ENCODE data around the gene TDRD9.

TDRD9 gene

GRCh38 chr14:104026024-104026423 is 97.8 kb downstream of the TDRD9 start:
- TF ChIP-seq CEBPB (IDR thresholded peaks at IDR 0.05) = no peak
- TF ChIP-seq RAD21 (IDR thresholded peaks at IDR 0.05; ENCODE audit: low read depth) = no peak
- no peak for TF ChIP-seq EGR1 (IDR thresholded peaks at IDR 0.05)
- TF ChIP-seq REST (IDR thresholded peaks at IDR 0.05; ENCODE audit: low read depth) = no peak
- no peak for TF ChIP-seq MAX (IDR thresholded peaks at IDR 0.05)
- no peak for TF ChIP-seq TEAD4 (IDR thresholded peaks at IDR 0.05)

DNA sequence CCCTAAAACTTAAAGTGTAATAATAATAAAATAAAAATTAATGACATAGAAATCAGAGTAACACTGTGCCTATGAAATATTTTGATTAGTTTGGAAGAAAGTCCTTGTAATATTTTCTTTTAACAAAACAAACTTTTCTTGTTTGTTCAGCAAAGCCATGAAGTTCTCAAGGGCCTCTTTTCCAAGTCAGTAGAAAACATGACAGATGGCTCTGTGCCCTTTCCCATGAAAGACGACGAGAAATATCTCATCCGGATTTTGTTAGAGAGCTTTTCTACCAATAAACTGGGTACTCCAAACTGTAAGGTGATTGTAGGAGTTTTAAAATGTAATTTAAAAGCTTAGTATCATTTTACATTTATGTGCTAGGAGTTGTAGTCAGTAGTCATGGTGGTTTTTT is 102.7 kb downstream of the TDRD9 start:
- TF ChIP-seq EP300 (IDR thresholded peaks at IDR 0.05; ENCODE audit: borderline replicate concordance) (no peak), MAX (IDR thresholded peaks at IDR 0.05) (no peak), ZBTB7A (IDR thresholded peaks at IDR 0.05; ENCODE audit: low read depth) (no peak), EGR1 (IDR thresholded peaks at IDR 0.05) (no peak), FOXM1 (IDR thresholded peaks at IDR 0.05; ENCODE audit: borderline replicate concordance, low read depth) (no peak)

DNA sequence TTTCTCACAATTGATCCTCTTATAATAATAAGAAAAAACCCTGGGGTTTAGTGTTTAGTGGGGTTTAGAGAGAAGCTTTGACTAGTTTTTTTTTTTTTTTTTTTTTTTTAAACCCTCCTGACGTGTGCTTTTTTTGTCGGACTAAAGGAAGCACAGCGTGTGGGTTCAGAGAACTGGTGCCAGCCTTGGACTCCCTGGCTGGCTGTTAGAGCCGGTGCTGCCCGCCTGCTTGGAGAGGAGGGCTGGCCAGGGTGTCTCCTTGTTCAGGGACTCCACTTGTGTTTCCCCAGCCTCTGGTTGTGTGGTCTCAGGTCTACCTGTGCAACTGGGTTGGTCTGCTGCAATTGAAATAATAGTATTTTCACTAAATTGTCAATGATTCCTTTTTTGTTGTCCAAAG is 103.1 kb downstream of the TDRD9 start:
- TF ChIP-seq EGR1 (IDR thresholded peaks at IDR 0.05) (no peak), EP300 (IDR thresholded peaks at IDR 0.05; ENCODE audit: borderline replicate concordance) (no peak), TAF1 (IDR thresholded peaks at IDR 0.05; ENCODE audit: low read depth) (no peak), CEBPB (IDR thresholded peaks at IDR 0.05) (no peak), NFIC (IDR thresholded peaks at IDR 0.05) (no peak), CREB1 (IDR thresholded peaks at IDR 0.05; ENCODE audit: low read depth) (no peak), YY1 (IDR thresholded peaks at IDR 0.05; ENCODE audit: low read depth) (no peak), FOXM1 (IDR thresholded peaks at IDR 0.05; ENCODE audit: borderline replicate concordance, low read depth) (no peak), REST (IDR thresholded peaks at IDR 0.05; ENCODE audit: low read depth) (no peak)

- no peak for TF ChIP-seq RAD21 (IDR thresholded peaks at IDR 0.05; ENCODE audit: low read depth)
- no peak for TF ChIP-seq TCF12 (IDR thresholded peaks at IDR 0.05; ENCODE audit: low read depth)
- no peak for TF ChIP-seq TAF1 (IDR thresholded peaks at IDR 0.05; ENCODE audit: low read depth)
- no peak for TF ChIP-seq NFIC (IDR thresholded peaks at IDR 0.05)
- no peak for TF ChIP-seq MAX (IDR thresholded peaks at IDR 0.05)
- no peak for TF ChIP-seq CEBPB (IDR thresholded peaks at IDR 0.05)
- no peak for TF ChIP-seq FOXM1 (IDR thresholded peaks at IDR 0.05; ENCODE audit: borderline replicate concordance, low read depth)
- no peak for TF ChIP-seq EP300 (IDR thresholded peaks at IDR 0.05; ENCODE audit: borderline replicate concordance)
- TF ChIP-seq USF1 (IDR thresholded peaks at IDR 0.05) = no peak
- TF ChIP-seq ZBTB7A (IDR thresholded peaks at IDR 0.05; ENCODE audit: low read depth) = no peak
- no peak for TF ChIP-seq CREB1 (IDR thresholded peaks at IDR 0.05; ENCODE audit: low read depth)
- TF ChIP-seq YY1 (IDR thresholded peaks at IDR 0.05; ENCODE audit: low read depth) = no peak
- TF ChIP-seq EGR1 (IDR thresholded peaks at IDR 0.05) = no peak
- no peak for TF ChIP-seq TEAD4 (IDR thresholded peaks at IDR 0.05)
- no peak for TF ChIP-seq REST (IDR thresholded peaks at IDR 0.05; ENCODE audit: low read depth)
These were observed 106.9 kb downstream of the TDRD9 start for GRCh38 chr14:104034976-104035699.

DNA sequence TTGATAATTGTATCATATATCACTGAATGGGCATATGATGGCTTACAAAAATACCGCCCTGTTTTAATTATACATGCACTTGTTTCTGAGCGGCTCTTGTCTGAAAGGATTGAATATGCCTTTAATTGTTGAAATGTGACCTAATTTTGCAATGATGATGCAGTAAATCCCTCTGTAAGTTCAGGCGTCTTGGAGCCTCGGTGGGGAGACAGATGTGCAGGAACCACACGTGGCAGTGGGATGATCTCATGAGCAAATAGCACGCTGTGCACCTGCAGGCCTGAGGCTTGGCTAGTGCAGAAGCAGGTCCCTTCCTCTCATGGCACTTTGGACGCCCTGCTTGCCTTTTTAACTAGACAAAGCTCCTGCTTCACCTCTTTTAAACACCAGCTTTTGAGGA is 108.0 kb downstream of the TDRD9 start:
- TF ChIP-seq NFIC (IDR thresholded peaks at IDR 0.05) (no peak), CREB1 (IDR thresholded peaks at IDR 0.05; ENCODE audit: low read depth) (no peak), TEAD4 (IDR thresholded peaks at IDR 0.05) (no peak), YY1 (IDR thresholded peaks at IDR 0.05; ENCODE audit: low read depth) (no peak), EP300 (IDR thresholded peaks at IDR 0.05; ENCODE audit: borderline replicate concordance) (no peak), USF1 (IDR thresholded peaks at IDR 0.05) (no peak), MAX (IDR thresholded peaks at IDR 0.05) (no peak), RAD21 (IDR thresholded peaks at IDR 0.05; ENCODE audit: low read depth) (no peak), TCF12 (IDR thresholded peaks at IDR 0.05; ENCODE audit: low read depth) (no peak), EGR1 (IDR thresholded peaks at IDR 0.05) (no peak), CEBPB (IDR thresholded peaks at IDR 0.05) (no peak), REST (IDR thresholded peaks at IDR 0.05; ENCODE audit: low read depth) (no peak), TAF1 (IDR thresholded peaks at IDR 0.05; ENCODE audit: low read depth) (no peak), ZBTB7A (IDR thresholded peaks at IDR 0.05; ENCODE audit: low read depth) (no peak), FOXM1 (IDR thresholded peaks at IDR 0.05; ENCODE audit: borderline replicate concordance, low read depth) (no peak)
